NCI-H187 (cell line): Measurements from ENCODE around the gene AKNAD1.

Experiments
- DNase-seq, 2 experiments: peaks; one replicate each; lab custom pipeline; 2025; lab: John Stamatoyannopoulos, UW

Gene AKNAD1

DNA sequence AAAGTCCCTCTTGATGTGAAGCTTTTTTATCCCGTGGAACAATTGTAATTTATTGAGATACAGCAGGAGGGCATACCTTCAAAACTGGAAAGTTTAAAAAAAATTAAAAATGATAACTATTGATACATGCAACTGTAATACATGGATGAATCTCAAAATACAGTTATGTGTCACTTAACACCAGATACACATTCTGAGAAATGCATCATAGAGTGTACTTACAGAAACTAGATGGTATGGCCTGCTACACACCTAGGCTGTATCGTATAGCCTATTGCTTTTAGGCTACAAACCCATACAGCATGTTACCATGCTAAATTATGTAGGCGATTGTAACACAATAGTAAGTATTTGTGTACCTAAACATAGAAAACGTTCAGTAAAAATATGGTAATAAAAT is 7.1 kb upstream of the AKNAD1 start:
- no peak for DNase-seq

DNA sequence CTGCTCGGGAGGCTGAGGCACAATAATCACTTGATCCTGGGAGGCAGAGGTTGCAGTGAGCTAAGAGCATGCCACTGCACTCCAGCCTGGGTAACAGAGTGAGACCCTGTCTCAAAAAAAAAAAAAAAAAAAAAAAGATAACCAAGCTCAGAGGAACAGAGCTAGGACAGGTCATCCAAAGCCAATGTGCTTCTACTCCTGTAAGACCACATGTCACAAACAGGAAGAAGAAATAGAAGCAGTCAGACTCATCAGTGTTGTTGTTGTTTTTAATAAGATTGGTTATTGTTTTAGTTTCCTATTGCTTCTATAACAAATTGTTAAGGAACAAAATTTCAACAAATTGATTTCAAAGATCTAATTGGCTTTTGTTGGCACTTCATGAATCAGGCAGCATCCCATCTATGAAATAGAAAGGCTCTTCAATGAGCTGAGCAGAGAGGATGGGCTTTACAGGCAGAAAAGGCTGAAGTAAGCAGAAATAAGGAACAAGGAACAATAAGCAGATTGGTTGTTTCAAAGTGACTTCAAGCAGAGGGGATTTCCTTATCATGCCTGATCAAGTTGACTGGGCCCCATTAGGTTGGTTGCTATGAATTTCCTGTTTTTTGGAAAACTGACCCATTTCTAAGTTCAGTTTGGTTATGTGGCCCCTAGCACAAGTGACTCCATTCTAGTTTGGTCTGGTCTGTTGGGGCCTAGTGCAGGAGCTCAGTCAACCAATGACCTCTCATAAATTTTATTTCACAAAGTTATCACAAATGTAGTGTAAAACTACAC is 6.0 kb upstream of the AKNAD1 start:
- DNase-seq: no peak

DNA sequence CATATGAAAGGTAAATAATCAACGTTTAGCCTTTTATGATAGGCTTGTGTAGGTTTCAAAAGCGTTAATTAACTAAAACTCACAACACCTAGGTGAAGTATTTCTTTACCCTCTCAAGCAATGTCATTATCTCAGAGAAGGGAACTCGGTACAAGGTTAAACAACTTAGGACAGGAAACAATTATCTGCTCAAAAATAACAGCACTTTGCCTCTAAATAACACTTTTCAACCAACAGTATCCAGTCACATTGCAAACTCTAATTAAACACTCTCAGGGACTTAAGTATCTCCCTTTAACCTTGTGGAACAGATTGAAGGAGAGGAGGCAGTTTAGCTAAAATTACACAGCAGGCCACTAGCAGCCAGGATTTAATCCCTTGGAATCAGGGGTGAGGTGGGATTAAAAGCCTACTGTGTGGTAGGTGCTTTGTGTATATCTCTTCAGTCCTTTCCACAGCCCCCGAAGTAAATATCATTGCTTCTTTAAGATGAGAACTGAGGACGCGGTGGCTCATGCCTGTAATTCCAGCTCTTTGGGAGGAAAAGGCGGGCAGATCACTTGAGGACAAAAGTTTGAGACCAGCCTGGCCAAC is 5.2 kb upstream of the AKNAD1 start:
- DNase-seq: no peak

DNA sequence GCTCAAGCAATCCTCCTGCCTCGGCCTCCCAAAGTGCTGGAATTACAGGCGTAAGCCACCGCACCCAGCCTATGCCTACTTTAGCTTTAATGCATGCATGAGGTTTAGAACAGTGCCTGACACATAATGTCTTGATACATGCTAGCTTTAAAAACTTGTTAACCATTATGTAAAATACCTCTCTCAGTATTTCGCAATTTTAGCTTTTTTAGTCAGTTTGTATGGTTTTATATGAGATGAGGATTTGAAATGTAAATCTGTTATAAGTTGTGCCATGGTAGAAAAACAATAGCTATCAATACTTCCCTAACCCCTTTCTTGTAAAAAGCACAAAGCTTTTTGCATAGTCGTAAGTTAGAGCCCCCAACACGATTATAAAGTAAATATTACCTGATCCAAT is 4.7 kb upstream of the AKNAD1 start:
- DNase-seq: no peak

DNA sequence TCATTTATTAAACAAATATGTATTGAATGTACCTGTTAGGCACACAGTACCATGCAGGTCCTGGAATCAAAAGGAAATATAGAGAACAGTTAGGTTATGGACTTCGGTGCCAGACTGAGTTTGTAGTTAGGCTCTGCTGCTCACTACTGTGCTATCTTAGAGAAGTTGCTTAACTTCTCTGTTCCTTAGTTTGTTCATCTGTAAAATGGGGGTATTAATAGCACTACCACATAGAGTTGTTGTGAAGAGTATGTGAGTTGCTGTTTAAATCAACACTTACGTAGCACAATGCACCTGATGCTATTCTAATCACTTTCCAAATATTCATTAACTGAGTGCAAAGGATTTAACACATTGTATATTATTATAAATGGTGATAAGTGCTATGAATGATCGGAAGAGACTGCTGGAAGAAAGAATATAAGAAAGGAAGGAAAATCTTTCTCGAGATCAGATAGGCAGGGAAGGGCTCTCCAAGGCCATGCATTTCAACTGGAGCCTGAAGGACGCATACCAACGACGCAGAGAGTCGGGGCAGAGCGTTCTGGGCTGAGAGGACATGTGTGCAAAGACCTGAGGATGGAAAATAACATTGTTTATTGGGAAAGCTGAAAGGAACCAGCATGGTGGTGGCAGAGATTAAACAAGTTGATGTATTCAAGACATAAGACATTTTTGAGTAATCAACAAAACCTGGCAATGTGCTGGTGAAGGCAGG is 3.5 kb upstream of the AKNAD1 start:
- DNase-seq: no peak

DNA sequence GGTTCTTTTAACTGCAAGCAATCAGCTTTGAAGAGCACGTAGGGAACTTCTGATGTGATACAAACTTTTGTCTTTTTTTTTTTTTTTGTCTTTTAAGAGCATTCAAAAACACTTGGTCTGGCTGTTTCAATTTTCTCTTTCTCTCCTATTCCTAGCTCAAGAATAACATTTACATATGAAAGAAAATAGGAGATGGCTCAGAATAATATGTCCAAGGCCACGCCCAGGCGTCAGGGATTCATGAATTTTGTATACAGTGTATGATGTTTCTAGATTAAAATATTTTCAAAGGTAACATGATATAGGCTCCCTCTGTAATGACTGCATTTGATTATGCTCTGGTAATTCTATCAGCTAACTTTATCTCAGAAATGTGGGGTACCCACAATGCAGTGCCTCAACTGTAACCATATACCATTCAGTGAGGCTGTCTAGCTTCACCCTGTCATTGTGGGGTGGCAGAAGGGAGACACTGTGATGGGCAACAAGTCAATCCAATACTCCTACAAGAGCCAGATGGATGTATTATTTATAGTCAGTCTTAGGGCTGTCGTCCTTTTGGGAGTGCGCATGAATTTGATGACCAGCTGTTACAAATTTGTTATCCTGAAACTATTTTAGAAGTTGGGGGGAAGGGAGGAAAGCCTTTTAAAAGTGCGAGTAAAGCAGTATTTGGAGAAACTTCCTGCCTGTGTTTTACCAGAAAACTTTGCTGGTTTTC is 1.5 kb upstream of the AKNAD1 start:
- DNase-seq: no peak

DNA sequence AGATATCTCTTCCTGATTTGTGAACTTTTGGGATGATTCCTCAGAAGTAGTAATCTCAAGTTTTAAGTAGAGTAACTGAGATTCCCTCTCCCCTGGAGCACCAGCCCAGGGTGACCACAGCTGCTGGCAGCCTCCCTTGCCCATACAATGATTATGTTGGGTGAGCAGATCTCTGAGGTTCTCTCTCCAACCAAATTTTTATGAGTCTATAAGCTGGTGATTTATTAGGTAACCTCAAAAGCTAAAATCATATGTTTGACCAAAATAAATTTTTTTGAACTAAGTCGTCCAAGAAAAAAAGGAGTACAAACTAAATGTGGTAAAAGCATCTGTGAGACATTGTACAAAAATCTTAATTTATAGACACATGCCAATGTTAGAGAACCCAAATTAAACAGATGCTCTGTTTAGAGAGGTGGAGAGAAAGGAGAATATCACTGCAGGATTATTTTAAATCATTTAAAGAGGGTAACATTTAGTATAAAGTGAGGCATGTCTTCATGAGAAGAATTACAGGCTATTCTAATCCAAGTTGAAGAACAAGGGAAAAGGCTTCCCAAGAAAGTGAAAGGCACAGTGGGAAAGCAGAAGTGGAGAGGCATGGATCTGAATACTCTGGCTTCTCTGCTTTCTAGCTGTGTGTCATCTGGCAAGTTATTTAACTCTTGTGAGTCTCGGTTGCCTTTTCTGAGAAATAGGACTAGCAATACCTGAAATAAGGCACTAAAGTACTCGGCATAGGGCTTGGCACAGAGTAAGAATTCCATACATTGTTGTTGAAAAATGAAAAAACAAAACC is 2.5 kb downstream of the AKNAD1 start:
- DNase-seq: no peak

DNA sequence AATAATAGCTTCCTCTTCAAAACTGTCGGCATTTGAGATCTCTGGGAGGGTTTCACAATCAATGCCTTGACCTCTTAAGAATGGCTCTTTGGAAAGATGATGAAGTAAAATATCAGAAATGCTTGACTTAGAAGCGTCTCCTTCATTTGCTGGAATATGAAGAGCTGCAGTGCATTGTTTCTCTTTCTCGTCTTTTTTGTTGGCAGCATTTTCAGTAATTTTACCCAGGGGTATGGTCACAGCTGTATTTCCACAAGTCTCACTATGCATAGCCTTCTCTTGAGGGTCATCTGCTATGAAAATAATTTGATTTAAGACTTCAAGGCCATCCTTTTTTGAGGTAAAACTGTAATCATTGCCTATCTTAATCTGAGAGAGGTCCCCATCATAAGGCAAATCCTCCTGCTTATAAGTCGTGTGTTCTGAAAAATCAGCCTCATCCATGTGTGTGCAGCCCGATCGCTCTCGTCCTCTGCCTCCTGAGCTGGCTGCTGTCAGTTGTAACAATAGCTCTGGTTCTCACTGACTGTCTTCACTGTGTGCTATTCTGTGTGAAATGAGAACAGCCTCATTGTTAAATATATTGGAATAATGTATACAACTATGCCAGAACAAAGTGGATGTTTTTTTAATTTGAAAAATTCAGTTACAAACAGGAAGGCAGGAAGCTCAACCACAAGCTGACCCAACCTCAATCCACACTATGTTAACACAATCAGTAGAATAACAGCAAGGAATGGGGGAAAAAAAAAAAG is 4.5 kb downstream of the AKNAD1 start:
- DNase-seq: no peak

DNA sequence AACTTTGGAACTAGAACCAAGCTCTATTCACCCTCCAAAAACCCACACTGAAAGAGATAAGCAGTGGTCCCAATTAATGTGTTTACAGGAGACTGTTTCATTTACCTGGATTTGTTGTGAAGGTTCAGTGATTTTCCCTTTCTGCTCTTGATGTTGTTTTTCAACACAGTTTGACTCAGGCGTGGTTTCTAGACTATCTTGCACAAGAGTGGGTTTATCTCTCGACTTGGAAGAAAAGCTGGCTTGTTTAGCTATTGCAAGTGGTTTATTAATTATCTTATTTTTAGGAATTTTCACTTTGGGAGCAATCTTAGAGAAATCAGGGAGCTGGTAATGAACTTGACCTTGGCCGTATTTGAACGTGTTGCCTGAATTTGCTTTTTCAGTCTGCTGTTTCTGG is 5.3 kb downstream of the AKNAD1 start:
- DNase-seq: no peak

DNA sequence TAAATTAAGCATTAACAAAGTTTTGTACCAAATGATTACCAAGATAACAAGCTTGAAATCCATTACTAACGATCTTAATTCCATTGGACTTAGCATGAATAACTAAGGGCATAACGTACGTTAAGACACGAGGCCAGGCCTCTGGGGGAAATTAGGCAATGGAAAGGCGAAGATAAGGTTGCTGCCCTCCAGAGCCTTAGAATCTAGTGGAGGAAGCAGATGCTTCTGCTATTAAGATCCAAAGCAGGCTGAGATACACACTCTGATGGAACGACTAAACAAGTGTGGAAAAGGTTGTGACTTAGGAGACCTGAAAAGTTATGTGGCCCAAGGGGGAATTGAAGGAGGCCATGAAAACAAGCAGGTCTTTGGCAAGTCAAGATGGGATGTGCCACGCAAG is 6.0 kb downstream of the AKNAD1 start:
- DNase-seq: no peak

DNA sequence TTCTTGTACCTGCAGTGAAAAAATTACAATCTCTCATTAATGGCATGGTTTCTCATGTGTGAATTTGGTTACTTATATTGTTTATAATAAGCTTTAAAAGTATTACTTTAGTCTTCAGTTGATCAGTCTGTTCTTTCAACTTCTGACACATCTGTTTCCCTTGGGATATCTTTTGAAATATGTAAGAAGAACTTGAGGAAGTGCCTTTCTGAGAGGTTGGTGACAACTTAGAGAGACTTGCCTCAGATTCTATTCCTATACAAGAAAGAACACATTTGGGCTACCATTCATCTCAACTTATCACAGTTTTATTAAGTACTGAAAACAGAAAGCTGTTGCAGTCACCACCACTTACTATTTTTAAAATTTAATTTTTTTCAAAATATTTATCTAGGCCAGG is 8.1 kb downstream of the AKNAD1 start:
- DNase-seq: no peak

DNA sequence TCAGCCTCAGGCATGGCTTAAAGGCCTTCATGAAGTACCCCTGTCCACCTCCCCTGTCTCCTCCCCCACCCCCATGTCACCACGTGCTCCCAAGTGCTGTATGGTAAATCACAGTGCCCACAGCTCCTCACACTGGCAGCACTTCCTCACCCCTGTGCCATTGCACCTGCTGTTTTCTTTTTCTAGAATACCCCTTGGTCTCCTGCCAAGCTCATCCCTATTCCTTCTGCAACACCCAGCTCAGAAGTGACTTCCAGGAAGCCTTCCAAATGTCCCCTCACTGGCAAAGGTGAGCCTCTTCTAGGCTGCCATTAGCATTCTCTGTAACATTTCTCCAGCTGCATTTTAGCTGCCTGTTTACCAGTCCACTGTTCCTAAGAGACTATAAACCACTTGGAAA is 9.4 kb downstream of the AKNAD1 start:
- DNase-seq: no peak

DNA sequence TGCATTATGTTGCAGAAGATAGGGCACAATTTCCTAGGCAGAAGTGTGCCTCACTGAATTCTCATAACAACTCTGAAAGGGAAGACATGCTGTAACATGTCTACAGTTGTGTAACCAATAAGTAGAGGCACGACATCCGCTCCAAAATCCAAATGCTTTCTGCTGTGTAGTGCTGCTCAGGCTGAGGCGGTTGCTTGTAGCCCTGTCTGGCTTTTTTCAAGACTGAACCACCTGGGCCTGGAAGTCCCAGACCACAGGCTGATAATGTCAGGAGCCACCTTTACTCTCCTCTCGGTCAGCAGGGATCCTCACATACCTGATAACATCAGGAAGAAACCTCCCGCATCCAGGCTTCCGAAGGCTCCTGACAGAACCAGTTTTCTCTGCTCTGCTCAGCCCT is 10.9 kb downstream of the AKNAD1 start:
- DNase-seq: no peak

DNA sequence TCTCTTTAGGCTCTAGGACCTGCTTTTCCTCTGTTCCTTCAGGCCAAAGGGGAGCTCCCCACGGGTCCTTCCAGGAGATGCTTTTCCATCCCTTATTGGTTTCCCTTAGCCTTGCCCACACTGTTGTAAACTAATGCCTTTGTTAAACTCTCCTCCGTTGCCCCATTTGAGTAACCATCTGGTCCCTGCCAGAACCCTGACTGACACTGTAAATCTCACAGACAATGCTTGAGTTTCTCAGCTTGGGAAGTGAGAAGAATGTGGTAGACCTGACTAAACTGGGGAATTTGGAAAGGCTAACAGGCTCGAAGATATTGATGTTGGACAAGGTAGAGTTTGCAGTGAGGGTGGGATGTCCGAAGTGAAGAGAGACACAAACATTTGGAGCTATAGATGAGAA is 11.4 kb downstream of the AKNAD1 start:
- no peak for DNase-seq

DNA sequence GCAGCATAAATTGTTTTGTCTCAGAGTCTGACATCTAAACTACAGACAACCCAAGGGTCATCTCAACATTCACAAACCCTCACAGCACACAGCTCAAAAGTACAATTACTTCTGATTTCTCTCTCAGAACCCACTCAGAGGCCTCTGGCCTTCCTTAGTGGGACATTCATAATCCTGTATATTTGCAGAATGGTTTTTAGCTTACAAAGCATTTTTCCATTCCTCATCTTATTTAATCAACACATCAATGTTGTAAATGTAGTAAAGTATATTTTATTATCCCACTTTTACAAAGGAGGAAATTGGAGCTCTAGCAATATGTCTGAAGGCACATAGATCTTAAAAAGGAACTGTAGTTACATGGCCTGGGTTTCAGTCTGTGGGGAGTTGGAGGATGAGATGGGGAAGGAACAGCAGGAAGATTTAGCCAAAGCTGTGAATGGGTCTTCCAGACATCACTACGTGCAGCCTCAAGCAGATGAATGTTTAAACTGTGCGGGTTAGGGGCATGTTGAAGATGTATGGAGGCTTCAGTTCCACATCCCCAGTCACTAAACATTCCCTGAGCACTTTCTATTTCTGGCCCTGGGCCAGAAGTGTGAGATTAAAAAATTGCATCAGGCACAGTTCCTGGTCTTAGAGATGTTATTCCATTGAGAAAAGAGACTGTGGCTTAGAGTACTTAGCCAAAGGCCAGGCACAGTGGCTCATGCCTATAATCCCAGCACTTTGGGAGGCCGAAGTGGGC is 13.3 kb downstream of the AKNAD1 start:
- DNase-seq: no peak

DNA sequence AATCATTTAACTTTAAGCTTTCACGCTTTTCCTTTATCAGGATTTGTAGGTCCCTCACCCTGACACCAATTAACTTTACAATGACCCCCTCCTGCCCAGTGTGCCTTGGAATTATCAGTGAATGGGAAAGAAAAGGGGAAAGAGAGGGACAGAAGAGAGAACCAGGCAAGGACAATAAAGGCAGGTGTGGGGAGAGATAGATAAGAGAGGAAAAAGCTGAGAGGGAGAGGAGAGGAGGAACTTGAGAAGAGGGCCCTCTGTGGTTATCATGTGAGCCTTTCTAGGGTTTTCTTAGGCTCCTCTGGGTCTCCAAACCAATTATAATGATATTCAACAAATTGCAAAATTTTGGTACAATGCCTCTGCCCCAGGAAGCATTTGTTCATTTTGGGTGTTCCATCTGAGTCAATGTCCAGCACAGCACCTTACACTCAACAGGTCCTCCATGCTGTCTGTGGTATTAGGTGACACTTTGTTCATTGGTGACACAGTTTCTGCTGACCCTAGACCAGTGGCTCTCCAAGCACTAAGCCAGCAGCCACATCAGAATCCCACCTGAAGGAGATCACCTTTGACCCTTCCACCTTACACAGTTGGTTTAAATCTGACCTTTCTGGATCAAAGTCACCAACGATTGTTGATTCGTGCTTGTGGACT is 14.2 kb downstream of the AKNAD1 start:
- DNase-seq: no peak

DNA sequence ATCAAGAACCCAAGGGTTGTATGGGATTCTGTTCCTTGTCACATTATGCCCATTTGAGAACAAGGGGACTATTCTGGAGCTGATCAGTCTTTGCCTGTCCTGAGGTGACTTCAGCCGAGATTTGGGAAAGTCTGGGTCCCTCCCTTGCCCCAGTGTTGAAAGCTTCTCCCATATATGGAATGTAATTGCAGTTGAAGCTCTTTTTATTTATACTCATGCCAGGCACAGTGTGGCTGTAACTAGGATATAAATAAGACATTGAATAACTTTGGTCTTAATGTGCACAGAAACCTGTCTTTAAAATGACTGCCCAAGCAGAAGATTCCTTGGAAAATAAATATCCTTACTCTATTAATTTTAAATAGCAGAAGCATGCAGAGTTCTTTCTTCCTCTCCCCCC is 15.2 kb downstream of the AKNAD1 start:
- no peak for DNase-seq

DNA sequence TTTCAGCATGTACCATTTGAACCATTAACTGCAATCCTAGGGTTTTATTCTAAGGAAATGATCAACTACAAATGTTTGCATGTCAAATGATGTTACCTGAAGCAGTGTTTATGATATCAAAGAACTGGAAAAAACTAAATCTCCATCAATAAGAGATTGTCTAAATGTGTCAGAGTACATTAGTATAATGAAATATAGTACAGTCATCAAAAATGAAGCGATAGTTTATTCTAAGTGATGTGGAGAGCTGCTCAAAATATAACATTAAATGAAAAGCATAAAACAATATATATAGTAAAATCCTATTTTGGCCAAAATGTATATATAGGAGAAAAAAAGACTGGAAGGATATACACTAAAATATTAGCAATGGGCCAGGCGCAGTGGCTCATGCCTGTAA is 24.0 kb downstream of the AKNAD1 start:
- no peak for DNase-seq

DNA sequence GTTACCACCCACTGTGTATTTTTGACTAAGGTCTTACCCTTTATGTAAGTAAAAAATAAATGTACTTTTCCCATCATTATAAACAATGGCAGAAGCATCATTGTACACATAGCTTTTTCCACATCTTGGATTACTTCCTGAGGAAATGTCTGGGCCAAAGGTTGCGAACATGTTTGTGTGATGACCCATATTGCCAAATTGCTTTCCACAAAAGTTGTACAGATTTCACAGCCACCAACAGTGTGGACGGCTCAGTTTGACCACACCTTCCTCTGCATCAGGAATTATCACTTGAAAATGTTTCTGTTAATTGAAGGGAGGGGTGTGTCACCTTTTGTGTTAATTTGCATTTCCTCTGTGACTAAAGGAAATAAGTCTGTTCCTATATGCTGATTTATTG is 25.7 kb downstream of the AKNAD1 start:
- DNase-seq: no peak
